ENCODE results near the gene FBXO38. TPM values are rescaled to one million over a fixed set of nuclear protein-coding genes. Genes with fewer than 3 reads are reported as not detected.

Gene FBXO38
- polyA plus RNA-seq, 3 donors = 6.8 to 22.1 (median 14.8) TPM

DNA sequence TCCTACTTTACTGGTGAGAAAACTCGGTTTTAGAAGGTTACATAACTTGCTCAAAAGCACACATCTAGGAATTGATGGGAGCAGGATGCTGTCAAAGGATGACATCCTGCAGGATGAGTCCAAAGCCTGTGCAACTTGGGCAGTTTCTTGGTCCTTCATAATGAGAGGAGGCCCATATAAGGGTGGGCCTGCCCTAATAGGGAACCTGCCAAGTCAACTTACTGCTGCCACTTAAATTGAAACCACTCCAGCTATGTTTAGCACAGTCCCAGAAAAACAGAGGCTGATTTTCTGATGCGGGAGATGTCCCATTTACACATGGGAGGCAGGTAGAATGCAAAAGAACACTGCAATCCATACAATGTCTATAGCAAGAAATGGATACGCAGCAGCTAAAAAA, 61.8 kb downstream of the FBXO38 start:
- Histone ChIP-seq H4K20me1 (ENCODE audit: insufficient read depth, low read length) (no peaks in the 10 kb centered on the region), H3K27ac (ENCODE audit: low read depth in 1 of 2, low read length in 2 of 2) (no peak overlapping the region), H3K4me2 (replicated peaks; ENCODE audit: extremely low read depth, low read length, poor library complexity, severe bottlenecking) (no peak overlapping the region), H3K27me3 (ENCODE audit: control insufficient read depth in 2 of 2, insufficient read depth in 2 of 2, low read length in 2 of 2) (no peaks in the 10 kb centered on the region), H3K9me3 (replicated peaks in 1 of 2; ENCODE audit: control insufficient read depth in 1 of 2, insufficient read depth in 1 of 2, low read length in 2 of 2) (no peaks in the 10 kb centered on the region), H3K79me2 (ENCODE audit: insufficient read depth, low read length) (no peaks in the 10 kb centered on the region), H3K9ac (ENCODE audit: insufficient read depth, low read length, poor library complexity, severe bottlenecking) (no peak overlapping the region), H2AFZ (ENCODE audit: insufficient read depth, low read depth, low read length, poor library complexity, severe bottlenecking) (no peak overlapping the region), H3K4me3 (replicated peaks in 1 of 3; ENCODE audit: low read depth in 2 of 3, low read length in 3 of 3) (no peak overlapping the region), H3K4me1 (ENCODE audit: control insufficient read depth in 1 of 2, insufficient read depth in 2 of 2, low read length in 2 of 2) (no peaks in the 10 kb centered on the region), H3K36me3 (replicated peaks in 1 of 2; ENCODE audit: control insufficient read depth in 1 of 2, insufficient read depth in 2 of 2, low read length in 2 of 2) (peaks cover 31 to 43% of the 10 kb centered on the region in 2 donors)
- intact Hi-C loops (cut with micrococcal nuclease) = loop anchor here in 1 of 2 donors (10.0 kb wide), 1 partner anchor 589 kb away; no protein-coding TSS in a partner anchor
- H3K9me3 Mint-ChIP-seq = no peaks in the 10 kb centered on the region
- DNase-seq = no peak
- no peaks in the 10 kb centered on the region for H3K27me3 Mint-ChIP-seq (ENCODE audit: low read depth in 3 of 3)
- peaks cover 23 to 37% of the 10 kb centered on the region in 2 donors for H3K36me3 Mint-ChIP-seq
- WGBS (ENCODE audit: insufficient coverage) = 40% methylated on average over 1 of the region's 3 CpGs
- no peak overlapping the region for H3K4me3 Mint-ChIP-seq
- no peak overlapping the region for H3K27ac Mint-ChIP-seq
- no peaks in the 10 kb centered on the region for H3K4me1 Mint-ChIP-seq
- TF ChIP-seq, protein P1, sequence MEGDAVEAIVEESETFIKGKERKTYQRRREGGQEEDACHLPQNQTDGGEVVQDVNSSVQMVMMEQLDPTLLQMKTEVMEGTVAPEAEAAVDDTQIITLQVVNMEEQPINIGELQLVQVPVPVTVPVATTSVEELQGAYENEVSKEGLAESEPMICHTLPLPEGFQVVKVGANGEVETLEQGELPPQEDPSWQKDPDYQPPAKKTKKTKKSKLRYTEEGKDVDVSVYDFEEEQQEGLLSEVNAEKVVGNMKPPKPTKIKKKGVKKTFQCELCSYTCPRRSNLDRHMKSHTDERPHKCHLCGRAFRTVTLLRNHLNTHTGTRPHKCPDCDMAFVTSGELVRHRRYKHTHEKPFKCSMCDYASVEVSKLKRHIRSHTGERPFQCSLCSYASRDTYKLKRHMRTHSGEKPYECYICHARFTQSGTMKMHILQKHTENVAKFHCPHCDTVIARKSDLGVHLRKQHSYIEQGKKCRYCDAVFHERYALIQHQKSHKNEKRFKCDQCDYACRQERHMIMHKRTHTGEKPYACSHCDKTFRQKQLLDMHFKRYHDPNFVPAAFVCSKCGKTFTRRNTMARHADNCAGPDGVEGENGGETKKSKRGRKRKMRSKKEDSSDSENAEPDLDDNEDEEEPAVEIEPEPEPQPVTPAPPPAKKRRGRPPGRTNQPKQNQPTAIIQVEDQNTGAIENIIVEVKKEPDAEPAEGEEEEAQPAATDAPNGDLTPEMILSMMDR (IDR thresholded peaks at IDR 0.05) = no peak

DNA sequence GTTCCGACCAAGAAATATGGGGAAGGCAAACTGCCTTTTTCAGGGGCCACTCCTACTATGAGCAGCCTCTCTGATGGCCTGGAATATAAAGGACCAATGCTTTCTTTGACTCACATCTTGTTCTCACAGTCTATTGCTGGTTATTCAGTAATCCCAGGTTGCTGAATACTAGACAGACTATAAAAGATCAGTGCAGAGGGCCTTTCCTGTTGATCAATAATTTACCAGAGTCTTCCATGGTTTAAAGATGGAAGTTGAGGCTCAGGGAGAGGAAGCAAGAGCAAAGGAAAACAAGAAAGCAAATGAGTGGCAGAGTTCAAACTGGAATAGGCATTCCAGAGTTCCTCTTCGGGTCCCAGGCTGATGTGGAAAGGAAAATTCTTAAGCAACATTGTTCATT, 62.9 kb downstream of the FBXO38 start:
- intact Hi-C loops (cut with micrococcal nuclease) = loop anchor here in 1 of 2 donors (10.0 kb wide), 1 partner anchor 588 kb away; no protein-coding TSS in a partner anchor
- TF ChIP-seq, protein P1 (IDR thresholded peaks at IDR 0.05) = no peak
- Mint-ChIP-seq H3K4me1 (no peaks in the 10 kb centered on the region), H3K4me3 (no peak overlapping the region), H3K27ac (peak overlapping the region in 1 of 7 donors; percentile 50), H3K27me3 (ENCODE audit: low read depth in 3 of 3) (no peaks in the 10 kb centered on the region), H3K36me3 (peaks cover 14 to 27% of the 10 kb centered on the region in 2 donors), H3K9me3 (no peaks in the 10 kb centered on the region)
- Histone ChIP-seq H3K27ac (ENCODE audit: low read depth in 1 of 2, low read length in 2 of 2) (no peak overlapping the region), H3K4me2 (replicated peaks; ENCODE audit: extremely low read depth, low read length, poor library complexity, severe bottlenecking) (no peak overlapping the region), H4K20me1 (ENCODE audit: insufficient read depth, low read length) (no peaks in the 10 kb centered on the region), H3K36me3 (replicated peaks in 1 of 2; ENCODE audit: control insufficient read depth in 1 of 2, insufficient read depth in 2 of 2, low read length in 2 of 2) (peaks cover 21 to 33% of the 10 kb centered on the region in 2 donors), H3K4me1 (ENCODE audit: control insufficient read depth in 1 of 2, insufficient read depth in 2 of 2, low read length in 2 of 2) (no peaks in the 10 kb centered on the region), H3K27me3 (ENCODE audit: control insufficient read depth in 2 of 2, insufficient read depth in 2 of 2, low read length in 2 of 2) (no peaks in the 10 kb centered on the region), H3K9ac (ENCODE audit: insufficient read depth, low read length, poor library complexity, severe bottlenecking) (no peak overlapping the region), H3K79me2 (ENCODE audit: insufficient read depth, low read length) (no peaks in the 10 kb centered on the region), H3K9me3 (replicated peaks in 1 of 2; ENCODE audit: control insufficient read depth in 1 of 2, insufficient read depth in 1 of 2, low read length in 2 of 2) (no peaks in the 10 kb centered on the region), H2AFZ (ENCODE audit: insufficient read depth, low read depth, low read length, poor library complexity, severe bottlenecking) (no peak overlapping the region), H3K4me3 (replicated peaks in 1 of 3; ENCODE audit: low read depth in 2 of 3, low read length in 3 of 3) (no peak overlapping the region)
- DNase-seq = no peak
- WGBS (ENCODE audit: insufficient coverage) = 100% methylated on average over 1 of the region's 2 CpGs

Measured in CD14-positive monocyte (primary cell).